ENCODE data around the gene EML4.

GRCh38 chr2:42140496-42140895, 28.7 kb upstream of the EML4 start:
- no peak for TF ChIP-seq CTCF (conservative IDR thresholded peaks at IDR 0.05)
- no peak for TF ChIP-seq EZH2 (IDR thresholded peaks at IDR 0.05; ENCODE audit: low read depth)
